Natural killer cell treated with Interleukin-12 subunit alpha and Interleukin-12 subunit beta and Interleukin-15 and Interleukin-18, amount 100 ng/mL, for 72 hours (primary cell): ENCODE measurements around the gene MPZL2. TPM values are rescaled to one million over a fixed set of nuclear protein-coding genes. Genes with fewer than 3 reads are reported as not detected.

Source experiments
- ATAC-seq, 2 donors: fragments of 150-1000 bp; cut with Tn5 transposase in 1 of 2; sonication (Bioruptor Pico), chemical (Tn5 transposase) in 1 of 2; 2 replicates each; pipeline ENCODE4 v1.10.0; 2021
- DNase-seq: peaks from one replicate; pipeline ENCODE4 v3.0.0; 2022; ENCODE audit warnings: low spot score
- H3K27ac Mint-ChIP-seq, 2 donors: 1 replicate in 1 of 2; 2 replicates in 1 of 2; pipeline ENCODE4 v1.8.0; 2022; ENCODE audit warnings: mixed read lengths in 2 of 2, mild to moderate bottlenecking in 1 of 2, moderate library complexity in 1 of 2
- H3K27me3 Mint-ChIP-seq, 2 donors: 1 replicate in 1 of 2; 2 replicates in 1 of 2; pipeline ENCODE4 v1.8.0; 2022; ENCODE audit warnings: mixed read lengths in 2 of 2
- H3K36me3 Mint-ChIP-seq: one replicate; pipeline ENCODE4 v1.8.0; 2022; ENCODE audit warnings: mixed read lengths
- H3K4me1 Mint-ChIP-seq, 2 donors: 1 replicate in 1 of 2; 2 replicates in 1 of 2; pipeline ENCODE4 v1.8.0; 2022; ENCODE audit warnings: low read depth in 2 of 2, mixed read lengths in 2 of 2, mild to moderate bottlenecking in 1 of 2
- H3K4me3 Mint-ChIP-seq: one replicate; pipeline ENCODE4 v1.8.0; 2022; ENCODE audit warnings: mixed read lengths
- H3K9me3 Mint-ChIP-seq: 2 replicates; pipeline ENCODE4 v1.8.0; 2022; ENCODE audit warnings: mixed read lengths
- total RNA-seq, 2 donors: library from RNA; stranded (reverse); gene quantifications; one replicate each; pipeline ENCODE4 v1.2.3, GENCODE V29; 2022

MPZL2 gene
- total RNA-seq, 2 donors from 2014 or later: 0.45 TPM; not detected in 1

DNA sequence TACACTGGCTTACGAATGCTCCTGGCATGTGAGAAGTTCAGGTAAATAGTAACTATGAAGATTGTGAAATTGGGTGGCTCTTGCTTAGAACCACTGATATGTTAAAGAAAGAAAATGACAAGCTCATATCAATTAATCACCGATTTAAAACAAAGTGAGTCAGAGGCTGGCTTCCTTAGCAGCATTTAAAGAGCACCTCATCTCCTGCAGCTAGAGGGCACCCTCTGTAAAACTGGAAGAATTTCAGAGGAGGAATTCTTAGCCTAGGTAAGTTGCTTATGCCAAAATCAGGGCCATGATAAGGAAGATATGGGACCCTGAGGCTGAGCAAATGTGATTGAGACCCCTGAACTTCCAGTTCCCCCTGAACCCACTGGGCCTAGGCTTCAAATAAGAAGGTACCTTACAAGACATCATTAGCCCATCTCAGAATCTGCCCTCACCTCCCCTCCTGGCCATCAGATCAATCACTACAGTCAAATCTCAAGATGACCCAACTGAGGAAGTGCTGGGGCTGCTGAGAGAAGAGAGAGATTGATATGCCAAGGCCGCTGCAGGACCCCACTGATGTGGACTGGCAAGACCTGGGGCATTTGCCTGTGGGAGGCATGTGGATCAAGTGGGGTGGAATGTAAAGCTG is 31.8 kb upstream of the MPZL2 start:
- H3K27me3 Mint-ChIP-seq: peaks cover 0 to 5% of the 10 kb centered on the region in 2 donors
- DNase-seq (no peak), ATAC-seq (no peak)
- peak overlapping the region in 1 of 2 donors; percentile 75 for H3K27ac Mint-ChIP-seq
- no peaks in the 10 kb centered on the region for H3K9me3 Mint-ChIP-seq
- peaks cover 9 to 18% of the 10 kb centered on the region in 2 donors for H3K4me1 Mint-ChIP-seq
- H3K4me3 Mint-ChIP-seq: no peak overlapping the region
- H3K36me3 Mint-ChIP-seq: no peaks in the 10 kb centered on the region

GRCh38 chr11:118295199-118295598 is 31.1 kb upstream of the MPZL2 start:
- Mint-ChIP-seq H3K27ac (peak overlapping the region in 1 of 2 donors; percentile 75), H3K4me1 (peaks cover 13 to 18% of the 10 kb centered on the region in 2 donors), H3K27me3 (peaks cover 0 to 5% of the 10 kb centered on the region in 2 donors), H3K36me3 (no peaks in the 10 kb centered on the region), H3K9me3 (no peaks in the 10 kb centered on the region), H3K4me3 (no peak overlapping the region)
- DNase-seq: no peak
- ATAC-seq: no peak

DNA sequence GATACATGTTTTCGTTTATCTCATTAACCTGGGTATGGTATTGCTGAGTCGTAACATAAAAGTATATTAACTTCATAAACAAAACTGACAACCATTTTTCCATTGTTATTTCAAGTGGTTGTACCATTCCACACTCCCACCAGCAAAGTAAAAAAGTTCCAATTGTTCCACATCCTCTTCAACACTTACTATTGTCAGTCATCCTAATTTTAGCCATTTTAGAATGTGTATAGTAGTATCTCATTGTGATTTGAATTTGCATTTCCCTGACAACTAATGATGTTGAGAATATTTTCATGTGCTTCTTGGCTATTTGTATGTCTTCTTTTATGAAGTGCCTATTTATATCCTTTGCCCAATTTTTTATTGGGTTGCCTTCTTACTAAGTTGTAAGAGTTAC is 30.0 kb upstream of the MPZL2 start:
- peaks cover 0 to 7% of the 10 kb centered on the region in 2 donors for H3K27me3 Mint-ChIP-seq
- no peak overlapping the region for H3K4me3 Mint-ChIP-seq
- ATAC-seq (no peak), DNase-seq (no peak)
- peaks cover 13 to 20% of the 10 kb centered on the region in 2 donors for H3K4me1 Mint-ChIP-seq
- no peaks in the 10 kb centered on the region for H3K9me3 Mint-ChIP-seq
- no peak overlapping the region for H3K27ac Mint-ChIP-seq
- H3K36me3 Mint-ChIP-seq: peaks cover 5% of the 10 kb centered on the region

GRCh38 chr11:118291477-118292135 is 27.5 kb upstream of the MPZL2 start:
- no peaks in the 10 kb centered on the region for H3K9me3 Mint-ChIP-seq
- no peak overlapping the region for H3K27ac Mint-ChIP-seq
- H3K36me3 Mint-ChIP-seq: peaks cover 5% of the 10 kb centered on the region

GRCh38 chr11:118290923-118291322 is 26.8 kb upstream of the MPZL2 start:
- H3K4me3 Mint-ChIP-seq: no peak overlapping the region
- peak; percentile 68 to 70 for ATAC-seq
- no peaks in the 10 kb centered on the region for H3K9me3 Mint-ChIP-seq
- H3K27ac Mint-ChIP-seq: no peak overlapping the region
- H3K27me3 Mint-ChIP-seq: peaks cover 0 to 10% of the 10 kb centered on the region in 2 donors
- H3K4me1 Mint-ChIP-seq: peaks cover 13 to 16% of the 10 kb centered on the region in 2 donors
- H3K36me3 Mint-ChIP-seq: peaks cover 5% of the 10 kb centered on the region
- no peak for DNase-seq

More at GRCh38 chr11:118291477-118292135, 27.5 kb upstream of the MPZL2 start:
- ATAC-seq (no peak), DNase-seq (no peak)
- Mint-ChIP-seq H3K27me3 (peaks cover 0 to 7% of the 10 kb centered on the region in 2 donors), H3K4me3 (no peak overlapping the region), H3K4me1 (peaks cover 13 to 20% of the 10 kb centered on the region in 2 donors)

DNA sequence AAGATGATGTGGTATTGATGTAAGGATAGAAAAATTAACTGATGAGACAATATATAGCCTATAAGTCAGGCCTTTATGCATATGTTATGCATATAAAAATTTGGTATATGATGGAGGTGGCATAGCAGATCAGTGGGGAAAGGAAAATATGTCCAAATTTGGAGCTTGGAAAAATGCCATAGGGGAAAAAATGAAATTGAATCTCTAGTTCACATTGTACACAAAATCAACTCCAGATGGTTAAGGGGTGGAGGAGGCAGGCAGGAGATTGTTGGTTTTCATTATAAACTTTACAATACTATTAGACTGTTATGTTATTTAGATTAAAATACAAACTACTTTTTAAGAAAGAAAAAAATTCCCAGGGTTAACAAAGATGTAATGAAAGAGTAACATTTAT is 25.3 kb upstream of the MPZL2 start:
- no peaks in the 10 kb centered on the region for H3K9me3 Mint-ChIP-seq
- DNase-seq: no peak

DNA sequence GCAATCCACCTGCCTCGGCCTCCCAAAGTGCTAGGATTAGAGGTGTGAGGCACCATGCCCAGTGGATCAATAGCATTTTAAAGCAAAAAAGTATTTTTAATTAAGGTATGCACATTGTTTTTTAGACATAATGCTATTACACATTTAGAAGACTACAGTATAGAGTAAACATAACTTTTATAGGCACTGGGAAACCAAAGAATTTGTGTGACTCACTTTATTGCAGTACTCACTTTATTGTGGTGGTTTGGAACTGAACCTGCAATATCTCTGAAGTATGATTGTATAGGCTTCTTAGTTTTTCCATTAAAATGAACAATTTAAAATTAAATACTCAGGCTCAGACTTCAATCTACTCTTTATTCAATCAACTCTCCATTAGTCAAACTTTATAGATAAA is 22.9 kb upstream of the MPZL2 start:
- H3K4me3 Mint-ChIP-seq: no peak overlapping the region
- no peak for ATAC-seq
- no peaks in the 10 kb centered on the region for H3K9me3 Mint-ChIP-seq

More for the DNA sequence above, 25.3 kb upstream of the MPZL2 start:
- Mint-ChIP-seq H3K27ac (no peak overlapping the region), H3K27me3 (peaks cover 0 to 12% of the 10 kb centered on the region in 2 donors), H3K4me1 (peaks cover 7 to 11% of the 10 kb centered on the region in 2 donors), H3K4me3 (no peak overlapping the region), H3K36me3 (peaks cover 5% of the 10 kb centered on the region)
- ATAC-seq: no peak

DNA sequence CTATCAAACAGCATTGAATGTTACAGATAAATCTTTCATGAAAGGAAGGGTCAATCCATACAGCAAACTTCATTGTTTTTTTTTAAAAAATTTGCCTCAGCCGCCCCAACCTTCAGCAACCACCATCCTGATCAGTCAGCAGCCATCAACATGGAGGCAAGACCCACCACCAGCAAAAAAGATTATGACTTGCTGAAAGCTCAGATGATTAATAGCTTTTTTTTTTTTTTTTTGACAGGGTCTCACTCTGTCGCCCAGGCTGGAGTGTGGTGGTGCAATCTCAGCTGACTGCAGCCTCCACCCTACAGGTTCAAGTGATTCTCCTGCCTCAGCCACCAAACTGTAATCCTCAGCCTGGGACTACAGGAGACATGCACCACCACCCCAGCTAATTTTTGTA is 22.4 kb upstream of the MPZL2 start:
- Mint-ChIP-seq H3K9me3 (no peaks in the 10 kb centered on the region), H3K4me1 (peaks cover 8 to 10% of the 10 kb centered on the region in 2 donors), H3K4me3 (no peak overlapping the region), H3K27ac (no peak overlapping the region), H3K27me3 (peaks cover 0 to 9% of the 10 kb centered on the region in 2 donors), H3K36me3 (peaks cover 5% of the 10 kb centered on the region)
- ATAC-seq (no peak), DNase-seq (no peak)

More for the DNA sequence above, 22.9 kb upstream of the MPZL2 start:
- DNase-seq: no peak
- Mint-ChIP-seq H3K36me3 (peaks cover 5% of the 10 kb centered on the region), H3K27ac (no peak overlapping the region), H3K27me3 (peaks cover 0 to 12% of the 10 kb centered on the region in 2 donors), H3K4me1 (peaks cover 7 to 11% of the 10 kb centered on the region in 2 donors)

DNA sequence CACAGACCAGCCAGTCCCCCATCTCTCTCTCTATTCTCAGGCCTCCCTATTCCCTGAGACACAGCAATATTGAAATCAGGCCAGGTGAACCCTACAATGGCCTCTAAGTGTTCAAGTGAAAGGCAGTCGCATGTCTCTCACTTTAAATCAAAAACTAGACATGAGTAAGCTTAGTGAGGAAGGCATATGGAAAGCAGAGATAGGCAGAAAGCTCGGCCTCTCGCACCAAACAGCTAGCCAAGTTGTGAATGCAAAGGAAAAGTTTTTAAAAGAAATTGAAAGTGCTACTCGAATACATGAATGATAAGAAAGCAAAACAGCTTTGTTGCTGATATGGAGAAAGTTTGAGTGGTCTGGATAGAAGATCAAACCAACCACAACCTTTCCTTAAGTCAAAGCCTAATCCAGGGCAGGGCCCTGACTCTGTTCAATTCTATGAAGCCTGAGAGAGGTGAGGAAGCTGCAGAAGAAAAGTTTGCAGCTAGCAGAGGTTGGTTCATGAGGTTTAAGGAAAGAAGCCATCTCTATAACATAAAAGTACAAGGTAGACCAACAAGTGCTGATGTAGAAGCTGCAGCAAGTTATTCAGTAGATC is 19.8 kb upstream of the MPZL2 start:
- H3K36me3 Mint-ChIP-seq: no peaks in the 10 kb centered on the region
- no peaks in the 10 kb centered on the region for H3K9me3 Mint-ChIP-seq
- peaks cover 7 to 8% of the 10 kb centered on the region in 2 donors for H3K4me1 Mint-ChIP-seq
- H3K4me3 Mint-ChIP-seq: no peak overlapping the region
- DNase-seq (no peak), ATAC-seq (no peak)
- peak overlapping the region in 1 of 2 donors; percentile 1 for H3K27ac Mint-ChIP-seq
- H3K27me3 Mint-ChIP-seq: peaks cover 0 to 5% of the 10 kb centered on the region in 2 donors

- Mint-ChIP-seq H3K27ac (no peak overlapping the region), H3K4me1 (peaks cover 7 to 8% of the 10 kb centered on the region in 2 donors), H3K9me3 (no peaks in the 10 kb centered on the region), H3K4me3 (no peak overlapping the region), H3K36me3 (no peaks in the 10 kb centered on the region), H3K27me3 (peaks cover 0 to 5% of the 10 kb centered on the region in 2 donors)
- ATAC-seq: no peak
- DNase-seq: no peak
Observed at GRCh38 chr11:118283037-118283636, 19.0 kb upstream of the MPZL2 start.

GRCh38 chr11:118282606-118283005 is 18.5 kb upstream of the MPZL2 start:
- peaks cover 0 to 5% of the 10 kb centered on the region in 2 donors for H3K27me3 Mint-ChIP-seq
- DNase-seq (no peak), ATAC-seq (no peak)
- H3K27ac Mint-ChIP-seq: no peak overlapping the region
- no peaks in the 10 kb centered on the region for H3K36me3 Mint-ChIP-seq
- H3K9me3 Mint-ChIP-seq: no peaks in the 10 kb centered on the region
- no peak overlapping the region for H3K4me3 Mint-ChIP-seq
- H3K4me1 Mint-ChIP-seq: peaks cover 7 to 8% of the 10 kb centered on the region in 2 donors

GRCh38 chr11:118281284-118281683 is 17.2 kb upstream of the MPZL2 start:
- Mint-ChIP-seq H3K4me3 (peak overlapping the region; percentile 16), H3K4me1 (peaks cover 7 to 14% of the 10 kb centered on the region in 2 donors), H3K27ac (peak overlapping the region; percentile 32 to 55), H3K27me3 (peaks cover 0 to 5% of the 10 kb centered on the region in 2 donors), H3K9me3 (no peaks in the 10 kb centered on the region), H3K36me3 (no peaks in the 10 kb centered on the region)
- ATAC-seq (no peak), DNase-seq (no peak)

- Mint-ChIP-seq H3K4me1 (peaks cover 7 to 20% of the 10 kb centered on the region in 2 donors), H3K9me3 (no peaks in the 10 kb centered on the region), H3K27ac (no peak overlapping the region), H3K27me3 (peaks cover 13 to 18% of the 10 kb centered on the region in 2 donors), H3K36me3 (no peaks in the 10 kb centered on the region), H3K4me3 (no peak overlapping the region)
- no peak for DNase-seq
- no peak for ATAC-seq
Observed at GRCh38 chr11:118277312-118277711, 13.2 kb upstream of the MPZL2 start.
